Transverse colon (tissue), 4 donors: Measurements from ENCODE around the gene MAST4. TPM values are rescaled to one million over a fixed set of nuclear protein-coding genes. Genes with fewer than 3 reads are reported as not detected.

Experiments
- DNase-seq: peaks from one replicate; pipeline ENCODE4 v3.0.0-alpha.2; 2019
- H3K27ac ChIP-seq, 4 donors: fragments of 200-600 bp; sonication (generic); 2 replicates each; pipeline ENCODE4 v1.5.1; 2016 to 2018; ENCODE audit warnings: inconsistent platforms in 4 of 4
- H3K27me3 ChIP-seq: fragments of 200-600 bp; sonication (generic); 2 replicates; pipeline ENCODE4 v1.5.1; 2017; ENCODE audit warnings: inconsistent platforms
- H3K36me3 ChIP-seq, 4 donors: fragments of 200-600 bp; sonication (generic); 2 replicates each; pipeline ENCODE4 v1.5.1; 2017 to 2019; ENCODE audit warnings: inconsistent platforms in 4 of 4
- H3K4me1 ChIP-seq, 4 donors: fragments of 200-600 bp; sonication (generic); 2 replicates each; pipeline ENCODE4 v1.5.1; 2017 to 2020; ENCODE audit warnings: inconsistent platforms in 4 of 4
- H3K4me3 ChIP-seq, 4 donors: fragments of 200-600 bp; sonication (generic); 1 replicate in 1 of 4; 2 replicates in 3 of 4; pipeline versions ENCODE4 v1.5.1 to v1.6.1; 2017 to 2019; ENCODE audit warnings: inconsistent platforms in 4 of 4
- H3K9me3 ChIP-seq, 2 donors: fragments of 200-600 bp; sonication (generic); 2 replicates each; pipeline ENCODE4 v1.5.1; 2017 to 2019; ENCODE audit warnings: inconsistent platforms in 2 of 2
- CTCF ChIP-seq, 5 experiments: fragments of 200-600 bp in 3 of 5; fragments of 450-650 bp in 2 of 5; sonication (generic) in 3 of 5; IDR thresholded peaks; 1 replicate in 2 of 5; 2 replicates in 3 of 5; pipeline ENCODE4 v1.5.1; 2016 to 2017; ENCODE audit warnings: antibody characterized with exemption in 5 of 5, inconsistent platforms in 3 of 5, mild to moderate bottlenecking in 2 of 5, moderate library complexity in 1 of 5
- EP300 ChIP-seq: sonication (generic); formaldehyde crosslinking; IDR thresholded peaks from one replicate; pipeline ENCODE4 v1.6.1; 2017; ENCODE audit warnings: antibody characterized with exemption, low read depth
- POLR2A ChIP-seq: fragments of 450-650 bp; IDR thresholded peaks from one replicate; pipeline ENCODE4 v1.6.1; 2016; ENCODE audit warnings: antibody characterized with exemption, mild to moderate bottlenecking, moderate library complexity
- POLR2AphosphoS5 ChIP-seq, 3 donors: sonication (generic); formaldehyde crosslinking; IDR thresholded peaks; one replicate each; pipeline ENCODE4 v1.6.1; 2016; ENCODE audit warnings: antibody characterized with exemption in 3 of 3
- WGBS, 2 donors: methylation state at CpG; one replicate each; pipeline ENCODE4 v1.1.5; 2018; ENCODE audit warnings: low coverage in 1 of 2; 5-methylcytosine and 5-hydroxymethylcytosine counted together
- in situ Hi-C, 4 donors: fragments of 200-750 bp; cut with MboI; loops; one replicate each; pipeline versions ENCODE4 v1.15.0 to v1.15.1; 2017; ENCODE audit warnings: low sequenced_read_pairs in 3 of 4, low pct_ligation_motif_present in 1 of 4, low pct_unique_long_range_greater_than_20kb in 1 of 4
- intact Hi-C: fragments of 100-400 bp; cut with DNase I; formaldehyde crosslinking; loops from one replicate; pipeline ENCODE4 v1.15.1; 2023; ENCODE audit warnings: low total_unique reads
- total RNA-seq, 4 donors: library from RNA; depleted of rRNA; stranded (reverse); fragments of >200 nt; gene quantifications; one replicate each; pipeline ENCODE4 v1.1.0, GENCODE V29; 2016

MAST4 gene
- total RNA-seq, 4 donors from 2014 or later = 20.3 to 46.8 (median 35.4) TPM

DNA sequence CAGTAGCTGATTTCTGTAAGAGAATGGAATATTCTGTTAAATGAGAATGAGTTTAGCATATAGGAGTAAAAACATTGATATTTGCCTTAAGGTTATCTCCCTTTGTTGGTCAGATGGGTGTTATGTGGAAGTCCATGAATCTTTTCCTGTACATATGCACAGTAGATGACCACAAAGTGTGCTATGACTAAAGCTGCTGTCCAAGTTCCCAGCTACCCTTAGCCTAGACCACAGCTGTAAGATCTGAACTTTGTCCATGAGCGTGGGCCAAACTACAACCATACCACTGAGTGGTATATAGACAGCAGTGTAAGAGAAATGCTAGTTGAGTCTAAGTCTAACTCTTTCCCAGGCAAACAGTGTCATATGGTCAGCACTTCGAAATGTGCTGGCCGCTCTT is 551.6 kb downstream of the MAST4 start:
- WGBS, 2 donors = 96 to 100% methylated on average over 2 to 3 of the region's 3 CpGs
- intact Hi-C loops (no loop called here), in situ Hi-C loops (no loop called here)
- TF ChIP-seq CTCF (IDR thresholded peaks at IDR 0.05) (no peak), POLR2AphosphoS5 (IDR thresholded peaks at IDR 0.05) (no peak), POLR2A (no peak), EP300 (no peak)
- no peak for DNase-seq
- Histone ChIP-seq H3K9me3 (no peaks in the 10 kb centered on the region), H3K4me3 (no peak overlapping the region), H3K4me1 (peaks cover 0 to 15% (median 3%) of the 10 kb centered on the region in 4 donors), H3K36me3 (peaks cover 0 to 10% (median 3%) of the 10 kb centered on the region in 4 donors), H3K27me3 (no peaks in the 10 kb centered on the region), H3K27ac (no peak overlapping the region)

- DNase-seq = no peak
- 53 to 72% methylated on average over 8 to 14 of the region's 14 CpGs for WGBS, 2 donors
- intact Hi-C loops = no loop called here
- Histone ChIP-seq H3K27me3 (no peaks in the 10 kb centered on the region), H3K27ac (peak overlapping the region in 1 of 4 donors; percentile 23), H3K4me1 (peaks cover 0 to 8% (median 2%) of the 10 kb centered on the region in 4 donors), H3K9me3 (no peaks in the 10 kb centered on the region), H3K36me3 (peaks cover 0 to 14% (median 2%) of the 10 kb centered on the region in 4 donors), H3K4me3 (no peak overlapping the region)
- TF ChIP-seq EP300 (no peak), CTCF (IDR thresholded peaks at IDR 0.05) (no peak), POLR2A (no peak), POLR2AphosphoS5 (IDR thresholded peaks at IDR 0.05) (no peak)
- in situ Hi-C loops = no loop called here
Observed at GRCh38 chr5:67149057-67149950, 553.1 kb downstream of the MAST4 start.

- Histone ChIP-seq H3K36me3 (peaks cover 0 to 17% (median 2%) of the 10 kb centered on the region in 4 donors), H3K4me3 (no peak overlapping the region), H3K27me3 (no peaks in the 10 kb centered on the region), H3K4me1 (peaks cover 0 to 8% (median 2%) of the 10 kb centered on the region in 4 donors), H3K9me3 (no peaks in the 10 kb centered on the region), H3K27ac (no peak overlapping the region)
- WGBS, 2 donors = 65% methylated on average over 1 of the region's 1 CpG; no CpG with 5 or more reads in 1 of the 2 donors
- peak in 4 of 5 experiments; percentile 19 to 29 (median 26) for TF ChIP-seq CTCF (IDR thresholded peaks at IDR 0.05)
- no peak for TF ChIP-seq EP300
- DNase-seq = no peak
- intact Hi-C loops (no loop called here), in situ Hi-C loops (loop anchor here in 2 of 4 donors (25.0 kb wide), 1 partner anchor 338 kb away; no protein-coding TSS in a partner anchor)
Observed at GRCh38 chr5:67149951-67150523, 553.8 kb downstream of the MAST4 start.

DNA sequence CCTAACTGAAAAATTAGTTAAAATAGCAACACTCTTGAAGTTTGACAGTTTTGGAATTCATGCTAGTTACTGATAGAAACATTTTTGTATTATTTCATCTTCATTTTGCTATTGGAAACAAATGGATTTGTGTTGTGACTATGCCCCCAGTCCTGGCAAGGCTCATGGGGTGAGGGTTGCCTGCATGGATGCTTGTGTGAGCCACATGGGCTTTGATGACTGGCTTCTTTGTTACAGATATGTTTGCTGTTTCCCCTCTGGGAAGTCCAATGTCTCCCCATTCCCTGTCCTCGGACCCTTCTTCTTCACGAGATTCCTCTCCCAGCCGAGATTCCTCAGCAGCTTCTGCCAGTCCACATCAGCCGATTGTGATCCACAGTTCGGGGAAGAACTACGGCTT is 556.2 kb downstream of the MAST4 start:
- Histone ChIP-seq H3K4me3 (no peak overlapping the region), H3K36me3 (peaks cover 0 to 17% (median 2%) of the 10 kb centered on the region in 4 donors), H3K27ac (no peak overlapping the region), H3K27me3 (no peaks in the 10 kb centered on the region), H3K4me1 (no peaks in the 10 kb centered on the region), H3K9me3 (no peaks in the 10 kb centered on the region)
- no peak for DNase-seq
- in situ Hi-C loops (loop anchor here in 2 of 4 donors (25.0 kb wide), 1 partner anchor 340 kb away; no protein-coding TSS in a partner anchor), intact Hi-C loops (no loop called here)
- TF ChIP-seq POLR2A = no peak
- no peak for TF ChIP-seq POLR2AphosphoS5 (IDR thresholded peaks at IDR 0.05)
- no peak for TF ChIP-seq EP300
- TF ChIP-seq CTCF (IDR thresholded peaks at IDR 0.05) = no peak
- WGBS, 2 donors = 90 to 99% methylated on average over 2 to 6 of the region's 6 CpGs
